Measurements from ENCODE around the gene ATG12.

DNA sequence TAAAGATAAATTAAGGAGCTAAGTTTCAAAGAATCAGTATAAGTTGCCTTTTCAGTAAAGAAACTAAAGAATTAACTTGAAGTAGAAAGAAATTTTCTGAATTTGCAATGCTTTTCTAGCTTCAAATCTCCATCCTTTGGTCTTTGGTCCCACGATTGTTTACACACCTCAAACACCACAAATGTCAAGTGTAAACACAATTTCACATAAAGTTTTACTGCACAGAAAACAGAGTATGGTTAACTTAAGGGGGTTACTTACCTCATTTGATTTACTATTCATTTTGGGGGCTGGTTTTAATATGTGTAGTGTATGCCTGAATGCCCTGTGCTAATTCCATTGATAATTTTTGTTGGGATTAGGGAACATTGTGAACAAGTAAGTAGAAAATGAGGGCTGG is 29.0 kb downstream of the ATG12 start:
- TF ChIP-seq, protein P1, sequence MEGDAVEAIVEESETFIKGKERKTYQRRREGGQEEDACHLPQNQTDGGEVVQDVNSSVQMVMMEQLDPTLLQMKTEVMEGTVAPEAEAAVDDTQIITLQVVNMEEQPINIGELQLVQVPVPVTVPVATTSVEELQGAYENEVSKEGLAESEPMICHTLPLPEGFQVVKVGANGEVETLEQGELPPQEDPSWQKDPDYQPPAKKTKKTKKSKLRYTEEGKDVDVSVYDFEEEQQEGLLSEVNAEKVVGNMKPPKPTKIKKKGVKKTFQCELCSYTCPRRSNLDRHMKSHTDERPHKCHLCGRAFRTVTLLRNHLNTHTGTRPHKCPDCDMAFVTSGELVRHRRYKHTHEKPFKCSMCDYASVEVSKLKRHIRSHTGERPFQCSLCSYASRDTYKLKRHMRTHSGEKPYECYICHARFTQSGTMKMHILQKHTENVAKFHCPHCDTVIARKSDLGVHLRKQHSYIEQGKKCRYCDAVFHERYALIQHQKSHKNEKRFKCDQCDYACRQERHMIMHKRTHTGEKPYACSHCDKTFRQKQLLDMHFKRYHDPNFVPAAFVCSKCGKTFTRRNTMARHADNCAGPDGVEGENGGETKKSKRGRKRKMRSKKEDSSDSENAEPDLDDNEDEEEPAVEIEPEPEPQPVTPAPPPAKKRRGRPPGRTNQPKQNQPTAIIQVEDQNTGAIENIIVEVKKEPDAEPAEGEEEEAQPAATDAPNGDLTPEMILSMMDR (IDR thresholded peaks at IDR 0.05): no peak
- TF ChIP-seq POLR2A (IDR thresholded peaks at IDR 0.05): no peak

Measured in upper lobe of left lung (tissue), 4 donors.